ENCODE data around the gene RPS5.

- TF ChIP-seq POLR2A (IDR thresholded peaks at IDR 0.05; ENCODE audit: low read length) (no peak), GATA1 (IDR thresholded peaks at IDR 0.05; ENCODE audit: low read depth, low read length) (no peak)
Measured at GRCh38 chr19:58353717-58354477, 33.2 kb upstream of the RPS5 start.
